Body of pancreas (tissue), 4 donors: ENCODE measurements around the gene PSPC1. TPM values are rescaled to one million over a fixed set of nuclear protein-coding genes. Genes with fewer than 3 reads are reported as not detected.
"Not testable (repeated sequence)": the region's sequence is repeated elsewhere in the genome, so short reads cannot be mapped to it uniquely, and the experiment has no call there.

Experiments
- ATAC-seq: fragments of 150-250 bp; one replicate; pipeline ENCODE4 v1.9.1; 2016
- DNase-seq, 4 donors: peaks; one replicate each; pipeline ENCODE4 v3.0.0-alpha.2; 2019
- H3K27ac ChIP-seq, 4 donors: fragments of 200-600 bp; sonication (generic); 1 replicate in 3 of 4; 2 replicates in 1 of 4; pipeline versions ENCODE4 v1.5.1 to v1.6.1; 2016 to 2019; ENCODE audit warnings: mild to moderate bottlenecking in 1 of 4, mixed read lengths in 1 of 4, moderate library complexity in 1 of 4
- H3K27me3 ChIP-seq, 2 donors: fragments of 200-600 bp; sonication (generic); one replicate each; pipeline ENCODE4 v1.6.0; 2016; ENCODE audit warnings: mild to moderate bottlenecking in 1 of 2
- H3K36me3 ChIP-seq, 2 donors: fragments of 200-600 bp; sonication (generic); replicated peaks in 1 of 2; 2 replicates each; pipeline ENCODE4 v1.5.1; 2016; ENCODE audit warnings: low read depth in 2 of 2; ENCODE audit not compliant: insufficient read depth in 1 of 2
- H3K4me1 ChIP-seq: fragments of 200-600 bp; sonication (generic); one replicate; pipeline ENCODE4 v1.6.0; 2016
- H3K4me3 ChIP-seq, 2 donors: fragments of 200-600 bp; sonication (generic); 1 replicate in 1 of 2; 2 replicates in 1 of 2; pipeline ENCODE4 v1.5.1; 2016 to 2019
- H3K9me3 ChIP-seq, 3 donors: fragments of 200-600 bp; sonication (generic); 1 replicate in 2 of 3; 2 replicates in 1 of 3; pipeline ENCODE4 v1.5.1; 2016
- CTCF ChIP-seq, 7 experiments: fragments of 450-650 bp in 4 of 7; fragments of 200-600 bp in 3 of 7; sonication (generic) in 3 of 7; IDR thresholded peaks; one replicate each; pipeline ENCODE4 v1.5.1; 2016 to 2019; ENCODE audit warnings: antibody characterized with exemption in 7 of 7
- POLR2A ChIP-seq, 3 donors: fragments of 450-650 bp; IDR thresholded peaks; one replicate each; pipeline ENCODE4 v1.6.1; 2016; ENCODE audit warnings: antibody characterized with exemption in 3 of 3, mild to moderate bottlenecking in 2 of 3
- whole genome bisulfite sequencing, 2 donors: methylation state at CpG; one replicate each; pipeline ENCODE4 v1.1.5; 2017; 5-methylcytosine and 5-hydroxymethylcytosine counted together
- intact Hi-C: fragments of 100-400 bp; cut with DNase I; formaldehyde crosslinking; loops from one replicate; pipeline ENCODE4 v1.15.1; 2023
- total RNA-seq, 2 donors: library from RNA; depleted of rRNA; stranded (reverse); fragments of >200 nt; gene quantifications; one replicate each; pipeline ENCODE4 v1.1.0, GENCODE V29; 2016

The PSPC1 gene
- total RNA-seq, 2 donors from 2014 or later, result 37.1 to 72.5 TPM

- no peaks in the 10 kb centered on the region for H3K27me3 ChIP-seq
- DNase-seq (no peak), ATAC-seq (no peak)
- TF ChIP-seq CTCF (IDR thresholded peaks at IDR 0.05) (no peak), POLR2A (IDR thresholded peaks at IDR 0.05) (no peak)
- H3K9me3 ChIP-seq, result no peaks in the 10 kb centered on the region
- H3K4me3 ChIP-seq, result no peak overlapping the region
- intact Hi-C loops, result no loop called here
- WGBS, 2 donors, result 94 to 96% methylated on average over 10 of the region's 10 CpGs
- H3K4me1 ChIP-seq, result no peaks in the 10 kb centered on the region
- H3K36me3 ChIP-seq, result no peaks in the 10 kb centered on the region
- no peak overlapping the region for H3K27ac ChIP-seq
Observed at GRCh38 chr13:19817106-19817505, 34.4 kb upstream of the PSPC1 start.

GRCh38 chr13:19815842-19816241 is 33.1 kb upstream of the PSPC1 start:
- H3K4me1 ChIP-seq, H3K27ac ChIP-seq, H3K9me3 ChIP-seq, H3K27me3 ChIP-seq, ATAC-seq, intact Hi-C loops, H3K4me3 ChIP-seq, DNase-seq, H3K36me3 ChIP-seq: not testable (repeated sequence)
- 95 to 100% methylated on average over 2 of the region's 2 CpGs for WGBS, 2 donors

- 91 to 92% methylated on average over 7 of the region's 7 CpGs for WGBS, 2 donors
- H3K4me3 ChIP-seq, result no peak overlapping the region
- no peaks in the 10 kb centered on the region for H3K4me1 ChIP-seq
- no peak overlapping the region for H3K27ac ChIP-seq
- intact Hi-C loops, result no loop called here
- DNase-seq (no peak), ATAC-seq (no peak)
- no peaks in the 10 kb centered on the region for H3K36me3 ChIP-seq
- H3K27me3 ChIP-seq, result no peaks in the 10 kb centered on the region
- TF ChIP-seq POLR2A (IDR thresholded peaks at IDR 0.05) (no peak), CTCF (IDR thresholded peaks at IDR 0.05) (no peak)
- H3K9me3 ChIP-seq, result no peaks in the 10 kb centered on the region
Observed at GRCh38 chr13:19810996-19811881, 28.5 kb upstream of the PSPC1 start.

- TF ChIP-seq POLR2A (IDR thresholded peaks at IDR 0.05) (no peak), CTCF (IDR thresholded peaks at IDR 0.05) (no peak)
- no peaks in the 10 kb centered on the region for H3K9me3 ChIP-seq
- H3K27ac ChIP-seq, result no peak overlapping the region
- intact Hi-C loops, result no loop called here
- 75 to 94% methylated on average over 4 of the region's 4 CpGs for WGBS, 2 donors
- H3K27me3 ChIP-seq, result no peaks in the 10 kb centered on the region
- H3K4me3 ChIP-seq, result no peak overlapping the region
- DNase-seq (no peak), ATAC-seq (no peak)
- H3K36me3 ChIP-seq, result no peaks in the 10 kb centered on the region
- H3K4me1 ChIP-seq, result no peaks in the 10 kb centered on the region
Observed at GRCh38 chr13:19810151-19810550, 27.4 kb upstream of the PSPC1 start.

- 71 to 84% methylated on average over 4 of the region's 4 CpGs for WGBS, 2 donors
- ATAC-seq (no peak), DNase-seq (no peak)
- Histone ChIP-seq H3K27ac (no peak overlapping the region), H3K9me3 (no peaks in the 10 kb centered on the region), H3K4me1 (no peaks in the 10 kb centered on the region), H3K4me3 (no peak overlapping the region), H3K36me3 (no peaks in the 10 kb centered on the region), H3K27me3 (no peaks in the 10 kb centered on the region)
- TF ChIP-seq CTCF (IDR thresholded peaks at IDR 0.05) (no peak), POLR2A (IDR thresholded peaks at IDR 0.05) (no peak)
- intact Hi-C loops, result no loop called here
Observed at GRCh38 chr13:19805765-19806164, 23.0 kb upstream of the PSPC1 start.
